Heart left ventricle (tissue), 16 donors: ENCODE data around the gene LAMB2. TPM values are rescaled to one million over a fixed set of nuclear protein-coding genes. Genes with fewer than 3 reads are reported as not detected.
A peak's percentile ranks its signal among the peaks of the same experiment; 100 is the strongest.

Source experiments
- ATAC-seq, 4 donors: fragments of 200-7000 bp; cut with Tn5 transposase; one replicate each; pipeline ENCODE4 v1.9.1; 2020 to 2022; ENCODE audit warnings: moderate library complexity in 4 of 4, mild to moderate bottlenecking in 3 of 4, moderate number of reproducible peaks in 1 of 4
- DNase-seq, 5 donors: peaks; one replicate each; pipeline ENCODE4 v3.0.0-alpha.2; 2020
- H3K27ac ChIP-seq, 12 donors: fragments of 200-600 bp; sonication (generic) in 4 of 12; one replicate each; pipeline versions ENCODE4 v1.5.0 to v1.8.0; 2016 to 2022; ENCODE audit warnings: mild to moderate bottlenecking in 2 of 12
- H3K27me3 ChIP-seq, 9 donors: fragments of 200-600 bp; sonication (generic) in 2 of 9; one replicate each; pipeline versions ENCODE4 v1.5.1 to v1.8.0; 2016 to 2022; ENCODE audit warnings: mild to moderate bottlenecking in 3 of 9
- H3K36me3 ChIP-seq, 9 donors: fragments of 200-600 bp; sonication (generic) in 2 of 9; one replicate each; pipeline versions ENCODE4 v1.5.0 to v1.8.0; 2018 to 2022; ENCODE audit warnings: mild to moderate bottlenecking in 2 of 9
- H3K4me1 ChIP-seq, 12 donors: fragments of 200-600 bp; sonication (generic) in 4 of 12; one replicate each; pipeline versions ENCODE4 v1.5.0 to v1.8.0; 2016 to 2022; ENCODE audit warnings: mild to moderate bottlenecking in 3 of 12
- H3K4me3 ChIP-seq, 12 donors: fragments of 200-600 bp; sonication (generic) in 4 of 12; one replicate each; pipeline versions ENCODE4 v1.5.0 to v1.8.0; 2017 to 2022; ENCODE audit warnings: mild to moderate bottlenecking in 9 of 12, moderate library complexity in 4 of 12
- H3K9me3 ChIP-seq, 12 donors: fragments of 200-600 bp; sonication (generic) in 4 of 12; one replicate each; pipeline versions ENCODE4 v1.5.0 to v1.8.0; 2016 to 2022; ENCODE audit warnings: mild to moderate bottlenecking in 1 of 12
- POLR2A ChIP-seq, 2 donors: fragments of 450-650 bp; IDR thresholded peaks; one replicate each; pipeline ENCODE4 v1.6.1; 2017; ENCODE audit warnings: antibody characterized with exemption in 2 of 2, mild to moderate bottlenecking in 2 of 2, moderate library complexity in 2 of 2
- WGBS, 4 donors: extraction: QIAGEN DNeasy Blood & Tissue Kit in 2 of 4; methylation state at CpG; one replicate each; pipeline versions ENCODE4 v1.1.5 to v1.1.7; 2013 to 2018; 5-methylcytosine and 5-hydroxymethylcytosine counted together
- intact Hi-C, 10 donors: fragments of 100-400 bp; cut with DNase I; formaldehyde crosslinking; loops; one replicate each; pipeline versions ENCODE4 v1.11.1 to v1.14.2; 2022
- polyA plus RNA-seq, 2 donors: library from polyadenylated mRNA; stranded (reverse); fragments of 200-250 nt; gene quantifications; one replicate each; pipeline ENCODE4 v1.2.3, GENCODE V29; 2013
- total RNA-seq, 9 donors: library from RNA; depleted of rRNA in 2 of 9; stranded (reverse); fragments of >200 nt in 2 of 9; fragmentation: NEBNext Ultra II Directional in 3 of 9; extraction: Animal tissue kit (Norgen Biotek cat#: 25700) in 3 of 9; gene quantifications; one replicate each; pipeline versions ENCODE4 v1.1.0 to v1.2.4, GENCODE V29; 2016 to 2023
- TF ChIP-seq, protein P1 (sequence below), 12 donors: fragments of 200-600 bp; sonication (generic) in 4 of 12; IDR thresholded peaks; one replicate each; pipeline versions ENCODE4 v1.5.0 to v1.8.0; 2018 to 2022; ENCODE audit warnings: antibody characterized with exemption in 12 of 12, mild to moderate bottlenecking in 5 of 12
- donor health status: ischemic (EF 13 %, LVEDD 7.1; RV severe dilation, severe dysfunction).
- donor health status: healthy with polysubstance abuse.
- donor health status: DM: no; HTN: yes; CAD: no.
- donor health status: DM: no; HTN: no; CAD: no.
- donor health status: ischemic (EF 25% LVEDD 6.9; RV normal size, moderate dysfunction).
- donor health status: ischemic (EF 25% LVEDD 5.7; RV mildly dilated, moderate dysfunction).
- donor health status: healthy.
- donor health status: DM: yes; HTN: yes; CAD: no.
- donor health status: ischemic (EF 35%, LVEDD 5.7; RV mildly dilated, moderate dysfunction).
- donor health status: nonischemic (EF 11% LVEDD 7.7; RV severe dilation, severe dysfunction).
- donor health status: DM: yes; HTN: yes; CAD: no.
- donor health status: PGD.
- donor health status: ischemic (EF 29% LVEDD 5.4; RV normal size, mild dysfunction).
- donor health status: nonischemic (EF 23%, LVEDD 6.1; RV moderate dilation, normal function).

The LAMB2 gene
- total and polyA plus RNA-seq, 11 donors: 290 to 1,265 (median 769) TPM

DNA sequence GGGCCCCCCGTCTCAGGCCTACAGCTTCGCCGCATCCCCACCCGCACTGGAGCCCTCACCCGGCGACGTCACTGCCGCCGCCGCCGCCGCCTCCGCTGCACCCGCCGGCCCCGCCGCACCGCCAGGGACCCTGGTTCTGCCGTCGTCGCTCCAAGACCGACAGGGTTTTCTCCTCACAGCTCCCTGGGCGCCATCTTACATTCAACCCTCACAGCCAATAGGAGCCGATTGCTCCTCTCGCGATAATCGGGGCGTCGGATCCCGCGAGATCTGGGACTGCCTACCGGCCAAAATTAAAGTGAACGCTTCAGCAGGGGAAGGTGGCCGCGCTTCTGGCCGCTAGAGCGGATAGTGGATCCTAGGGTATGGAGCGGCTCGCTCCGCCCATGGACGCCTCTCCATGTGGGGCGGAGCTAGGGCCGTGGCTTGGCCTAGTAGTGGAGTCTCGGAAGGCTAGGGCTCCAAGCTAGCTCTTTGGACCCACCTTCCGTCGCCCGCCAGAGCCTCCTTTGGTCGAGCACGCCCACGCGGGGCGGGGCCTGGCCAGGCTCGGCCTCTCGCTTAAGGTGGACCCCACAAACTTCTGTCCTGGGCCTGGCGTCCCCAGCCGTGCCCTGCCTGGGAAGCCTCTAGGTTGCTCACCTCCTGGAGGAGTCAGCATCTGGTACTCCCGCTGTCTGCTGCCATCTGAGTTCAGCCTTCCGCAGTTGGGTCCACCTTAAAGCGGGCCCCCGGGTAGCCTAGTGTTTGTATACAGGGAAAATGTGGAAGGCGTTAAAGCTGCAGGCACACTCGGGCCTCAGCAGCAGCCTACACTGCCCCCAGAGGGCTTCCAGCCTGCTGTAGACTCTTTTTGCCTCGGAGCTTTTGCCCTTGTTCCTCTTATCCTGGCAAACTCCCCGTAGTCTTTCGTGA, 38.7 kb downstream of the LAMB2 start, which contains the start of gene QRICH1:
QRICH1 (minus strand) TSS at position 219 of the 915 bp plus-strand sequence. CDS start 17,054 bp downstream, outside the sequence.
- Histone ChIP-seq H3K36me3 (peaks cover 0 to 53% (median 40%) of the 10 kb centered on the region in 9 donors), H3K27me3 (no peaks in the 10 kb centered on the region), H3K9me3 (no peaks in the 10 kb centered on the region), H3K27ac (peak within 1 kb of the TSS; percentile 86 to 99 (median 94)), H3K4me3 (peak within 1 kb of the TSS; percentile 63 to 100 (median 94)), H3K4me1 (peaks cover 0 to 62% (median 41%) of the 10 kb centered on the region in 12 donors)
- intact Hi-C loops: loop anchor here in 6 of 10 donors (1.0 to 10.0 kb wide), 7 partner anchors 10 to 109 kb away; partner anchors contain the start of genes LAMB2 (in 3 of the 6), IMPDH2 (in 2 of the 6), NDUFAF3 (in 1 of the 6) and QARS1 (in 1 of the 6)
- DNase-seq: peak; percentile 98
- TF ChIP-seq, protein P1, sequence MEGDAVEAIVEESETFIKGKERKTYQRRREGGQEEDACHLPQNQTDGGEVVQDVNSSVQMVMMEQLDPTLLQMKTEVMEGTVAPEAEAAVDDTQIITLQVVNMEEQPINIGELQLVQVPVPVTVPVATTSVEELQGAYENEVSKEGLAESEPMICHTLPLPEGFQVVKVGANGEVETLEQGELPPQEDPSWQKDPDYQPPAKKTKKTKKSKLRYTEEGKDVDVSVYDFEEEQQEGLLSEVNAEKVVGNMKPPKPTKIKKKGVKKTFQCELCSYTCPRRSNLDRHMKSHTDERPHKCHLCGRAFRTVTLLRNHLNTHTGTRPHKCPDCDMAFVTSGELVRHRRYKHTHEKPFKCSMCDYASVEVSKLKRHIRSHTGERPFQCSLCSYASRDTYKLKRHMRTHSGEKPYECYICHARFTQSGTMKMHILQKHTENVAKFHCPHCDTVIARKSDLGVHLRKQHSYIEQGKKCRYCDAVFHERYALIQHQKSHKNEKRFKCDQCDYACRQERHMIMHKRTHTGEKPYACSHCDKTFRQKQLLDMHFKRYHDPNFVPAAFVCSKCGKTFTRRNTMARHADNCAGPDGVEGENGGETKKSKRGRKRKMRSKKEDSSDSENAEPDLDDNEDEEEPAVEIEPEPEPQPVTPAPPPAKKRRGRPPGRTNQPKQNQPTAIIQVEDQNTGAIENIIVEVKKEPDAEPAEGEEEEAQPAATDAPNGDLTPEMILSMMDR (IDR thresholded peaks at IDR 0.05): peak in 11 of 12 donors; percentile 14 to 74 (median 52)
- TF ChIP-seq POLR2A (IDR thresholded peaks at IDR 0.05): peak in 1 of 2 donors; percentile 47
- ATAC-seq: peak; percentile 89 to 95 (median 94)
- 0 to 1% (median 0%) methylated on average over 10 to 65 of the region's 65 CpGs for WGBS, 4 donors

DNA sequence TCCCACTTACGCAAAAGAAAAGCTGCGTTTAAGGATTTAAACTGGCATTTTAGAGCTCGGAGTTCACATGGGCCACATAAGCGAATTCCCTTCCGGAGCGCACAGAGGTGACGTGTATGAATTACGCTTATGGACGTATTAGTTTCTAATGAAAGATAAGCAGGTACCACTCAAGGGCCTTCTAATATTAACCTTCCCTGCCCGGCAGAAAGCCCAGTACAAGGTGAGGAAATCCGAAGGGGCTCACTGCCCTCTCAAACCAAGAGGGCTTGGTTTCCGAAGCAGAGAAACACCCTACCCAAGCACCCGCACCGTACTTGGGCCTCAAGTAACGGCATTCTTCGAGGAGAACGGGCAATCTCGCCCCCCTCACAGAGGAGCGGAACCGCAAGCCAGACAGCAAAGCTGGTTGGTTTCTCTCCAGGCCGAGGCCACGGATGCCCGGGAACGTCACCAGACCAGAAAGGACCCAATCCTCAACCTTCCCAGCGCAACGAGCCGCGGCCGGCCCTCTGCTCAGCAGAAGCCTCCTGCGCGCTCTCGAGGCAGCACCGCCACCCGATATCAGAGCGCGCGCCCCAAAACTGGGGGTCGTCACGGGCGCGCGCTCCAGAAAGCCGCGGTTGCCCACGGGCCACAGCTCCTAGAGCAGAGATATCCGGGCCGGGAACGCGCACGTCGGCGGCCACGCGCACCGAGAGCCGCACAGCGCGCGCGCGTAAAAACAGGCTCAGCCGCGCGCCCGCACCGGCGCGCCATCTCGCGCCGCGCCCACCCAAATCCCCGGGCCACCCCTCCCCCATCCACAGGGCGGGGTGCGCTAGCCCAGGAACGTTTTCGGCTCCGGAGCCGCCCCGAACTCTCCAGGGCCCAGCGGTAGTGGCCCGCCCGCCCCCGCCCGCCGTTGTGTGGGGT, 39.7 kb downstream of the LAMB2 start:
- H3K9me3 ChIP-seq: no peaks in the 10 kb centered on the region
- H3K4me1 ChIP-seq: peaks cover 0 to 59% (median 42%) of the 10 kb centered on the region in 12 donors
- TF ChIP-seq, protein P1 (IDR thresholded peaks at IDR 0.05): no peak
- TF ChIP-seq POLR2A (IDR thresholded peaks at IDR 0.05): no peak
- DNase-seq (peak; percentile 78 to 89 (median 84)), ATAC-seq (peak in 3 of 4 donors; percentile 17 to 64 (median 61))
- H3K27ac ChIP-seq: peak overlapping the region; percentile 86 to 99 (median 94)
- peak overlapping the region; percentile 63 to 100 (median 94) for H3K4me3 ChIP-seq
- H3K27me3 ChIP-seq: no peaks in the 10 kb centered on the region
- H3K36me3 ChIP-seq: peaks cover 0 to 44% (median 35%) of the 10 kb centered on the region in 9 donors
- 0% methylated on average over 43 to 86 of the region's 86 CpGs for WGBS, 4 donors
- intact Hi-C loops: loop anchor here in 3 of 10 donors (5.0 to 10.0 kb wide), 3 partner anchors 66 to 108 kb away; partner anchors contain the start of genes IMPDH2 (in 2 of the 3) and NDUFAF3 (in 1 of the 3)

DNA sequence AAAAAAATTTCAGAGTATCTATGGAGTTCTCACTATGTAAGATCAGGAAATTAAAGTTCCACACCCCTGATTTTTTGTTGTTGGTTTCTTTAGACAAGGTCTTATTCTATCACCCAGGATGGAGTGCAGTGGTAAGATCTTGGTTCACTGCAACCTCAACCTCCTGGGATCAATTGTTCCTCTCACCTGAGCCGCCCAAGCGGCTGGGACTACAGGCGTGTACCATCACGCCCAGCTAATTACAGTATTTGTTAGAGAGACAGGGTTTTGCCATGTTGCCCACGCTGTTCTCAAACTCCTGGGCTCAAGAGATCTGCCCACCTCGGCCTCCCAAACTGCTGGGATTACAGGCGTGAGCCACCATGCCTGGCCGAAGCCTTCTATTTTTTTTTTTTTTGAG, 51.4 kb downstream of the LAMB2 start:
- 96% methylated on average over 8 of the region's 8 CpGs for WGBS, 4 donors
- Histone ChIP-seq H3K9me3 (no peaks in the 10 kb centered on the region), H3K4me1 (peaks cover 0 to 9% (median 0%) of the 10 kb centered on the region in 12 donors), H3K36me3 (peaks cover 0 to 54% (median 35%) of the 10 kb centered on the region in 9 donors), H3K27me3 (no peaks in the 10 kb centered on the region), H3K27ac (no peak overlapping the region), H3K4me3 (no peak overlapping the region)
- intact Hi-C loops: no loop called here
- TF ChIP-seq, protein P1 (IDR thresholded peaks at IDR 0.05): no peak
- no peak for TF ChIP-seq POLR2A (IDR thresholded peaks at IDR 0.05)
- DNase-seq (no peak), ATAC-seq (no peak)
